HFF-Myc (cell line): Measurements from ENCODE around the gene EVX2.

Source experiments
- DNase-seq: peaks from one replicate; pipeline ENCODE4 v3.0.0-alpha.2; 2011; ENCODE audit warnings: low read depth; ENCODE audit errors: extremely low read depth
- H3K4me3 ChIP-seq: replicated peaks from 2 replicates; pipeline ENCODE4 v1.5.1; 2011; ENCODE audit warnings: low read depth, mild to moderate bottlenecking, control low read depth, low read length
- CTCF ChIP-seq: IDR thresholded peaks from 2 replicates; pipeline ENCODE4 v1.5.1; 2012; ENCODE audit warnings: mild to moderate bottlenecking, low read depth, low read length, control low read depth; ENCODE audit errors: missing control alignments

Gene EVX2

GRCh38 chr2:176115883-176116813, 32.4 kb upstream of the EVX2 start, which contains the start of gene HOXD10:
Gene HOXD10 (plus strand): TSS chr2:176116778. CDS start chr2:176116834, 56 bp downstream.
- no peak for TF ChIP-seq CTCF
- no peak for DNase-seq
- no peak within 1 kb of the TSS for H3K4me3 ChIP-seq

GRCh38 chr2:176114930-176115625, 31.3 kb upstream of the EVX2 start:
- no peak for TF ChIP-seq CTCF
- no peak for DNase-seq
- H3K4me3 ChIP-seq = no peak overlapping the region

GRCh38 chr2:176114120-176114929, 30.6 kb upstream of the EVX2 start:
- TF ChIP-seq CTCF = no peak
- DNase-seq = no peak
- H3K4me3 ChIP-seq = no peak overlapping the region

DNA sequence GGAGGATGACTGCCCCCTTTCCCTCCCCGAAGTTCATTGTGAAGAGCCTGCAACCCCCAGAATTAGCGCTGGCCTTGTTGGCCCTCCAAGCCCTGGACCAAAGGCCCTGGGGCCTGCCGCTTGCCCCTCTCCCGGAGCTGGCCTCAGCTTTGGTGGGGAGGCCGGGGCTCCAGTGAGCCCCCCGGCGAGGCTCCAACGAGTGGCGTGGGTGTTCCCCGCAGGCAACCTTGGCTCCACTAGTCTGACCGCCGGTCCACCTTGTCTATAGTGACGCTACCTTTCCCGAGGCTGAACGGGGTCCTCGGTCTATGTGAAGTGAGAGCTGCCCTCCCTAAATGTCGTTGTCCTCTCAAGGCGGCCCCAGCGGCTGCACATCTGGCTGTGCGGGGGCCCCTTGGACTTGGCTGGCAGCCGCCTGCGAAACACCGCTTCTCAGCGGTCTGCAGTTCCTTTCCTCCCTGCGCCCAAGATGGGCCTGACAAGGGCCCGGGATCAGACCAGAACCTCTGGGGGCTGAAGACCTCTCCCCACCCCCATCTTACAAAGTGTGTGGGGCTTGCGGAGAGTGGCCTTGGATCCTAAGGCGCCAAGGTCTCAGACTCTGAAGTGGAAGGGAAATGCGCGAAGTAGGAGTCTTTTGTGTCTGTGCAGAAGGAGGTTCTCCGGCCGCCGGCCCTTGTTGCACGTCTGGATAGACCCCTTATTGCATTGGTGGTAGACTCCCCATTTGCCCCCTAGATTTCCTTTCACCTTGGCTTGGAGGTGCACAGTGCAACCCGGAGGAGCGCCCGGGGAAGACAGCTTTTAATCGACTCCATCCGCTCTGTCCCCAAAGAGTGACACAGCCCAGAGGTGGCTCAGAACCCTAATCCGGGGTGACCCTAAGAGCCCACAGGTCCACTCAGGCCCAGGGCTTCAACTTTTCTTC, 28.9 kb upstream of the EVX2 start:
- H3K4me3 ChIP-seq = no peak overlapping the region
- no peak for DNase-seq
- no peak for TF ChIP-seq CTCF

GRCh38 chr2:176111846-176112374, 28.1 kb upstream of the EVX2 start:
- H3K4me3 ChIP-seq = no peak overlapping the region
- no peak for DNase-seq
- TF ChIP-seq CTCF = no peak
